PC-9 (cell line): ENCODE results near the gene LRRC55. TPM values are rescaled to one million over a fixed set of nuclear protein-coding genes. Genes with fewer than 3 reads are reported as not detected.

Experiments used
- BruUV-seq: library from RNA; stranded (reverse); fragments of 400-500 nt; replicated peaks from 2 replicates; lab custom pipeline; 2021; lab: Mats Ljungman, UMichigan
- CTCF ChIA-PET: fragments of 300-600 bp; sonication (Branson Sonifier 250); formaldehyde crosslinking; loops from one replicate; lab custom pipeline; 2022; ENCODE audit warnings: antibody characterized with exemption; lab: Charles Lee
- POLR2A ChIA-PET: fragments of 300-600 bp; sonication (Branson Sonifier 250); formaldehyde crosslinking; loops from one replicate; lab custom pipeline; 2022; ENCODE audit warnings: antibody characterized with exemption; ENCODE audit not compliant: unreplicated experiment; lab: Charles Lee
- DNase-seq, 2 experiments: peaks; one replicate each; pipeline versions ENCODE4 v3.0.0 to v3.0.0-alpha.2; 2015 to 2022; ENCODE audit warnings: mixed read lengths in 1 of 2
- H2AFZ ChIP-seq: fragments of 200-600 bp; sonication (generic); 2 replicates; pipeline ENCODE4 v1.8.1; 2017; ENCODE audit warnings: antibody characterized with exemption
- H3F3A ChIP-seq: fragments of 200-600 bp; sonication (generic); 2 replicates; pipeline ENCODE4 v1.8.1; 2017; ENCODE audit warnings: antibody characterized with exemption, mild to moderate bottlenecking, low read depth; ENCODE audit not compliant: insufficient read depth
- H3K27ac ChIP-seq: fragments of 200-600 bp; sonication (generic); 2 replicates; pipeline ENCODE4 v1.6.1; 2016; ENCODE audit warnings: mixed run types
- H3K27me3 ChIP-seq: fragments of 200-600 bp; sonication (generic); 2 replicates; pipeline ENCODE4 v1.6.1; 2016; ENCODE audit warnings: low read depth, mixed run types; ENCODE audit not compliant: insufficient read depth
- H3K36me3 ChIP-seq: fragments of 200-600 bp; sonication (generic); 2 replicates; pipeline ENCODE4 v1.6.1; 2016; ENCODE audit warnings: low read depth, mixed run types
- H3K4me1 ChIP-seq: fragments of 200-600 bp; sonication (generic); replicated peaks from 2 replicates; pipeline ENCODE4 v1.6.1; 2016; ENCODE audit warnings: mixed run types; ENCODE audit not compliant: insufficient read depth
- H3K4me2 ChIP-seq: fragments of 200-600 bp; sonication (generic); 2 replicates; pipeline ENCODE4 v1.6.1; 2017; ENCODE audit warnings: mixed run types
- H3K4me3 ChIP-seq: fragments of 200-600 bp; sonication (generic); 2 replicates; pipeline ENCODE4 v1.6.1; 2016; ENCODE audit warnings: mixed run types
- H3K79me2 ChIP-seq: fragments of 200-600 bp; sonication (generic); 2 replicates; pipeline ENCODE4 v1.6.1; 2017; ENCODE audit warnings: low read depth, mixed run types
- H3K9me2 ChIP-seq: fragments of 200-600 bp; sonication (generic); 2 replicates; pipeline ENCODE4 v1.8.1; 2017; ENCODE audit warnings: mild to moderate bottlenecking; ENCODE audit not compliant: insufficient read depth
- H3K9me3 ChIP-seq: fragments of 200-600 bp; sonication (generic); 2 replicates; pipeline ENCODE4 v1.8.1; 2016; ENCODE audit warnings: low read depth; ENCODE audit not compliant: insufficient read depth
- H4K20me1 ChIP-seq: fragments of 200-600 bp; sonication (generic); 2 replicates; pipeline ENCODE4 v1.8.1; 2017; ENCODE audit not compliant: insufficient read depth
- CTCF ChIP-seq: fragments of 200-600 bp; sonication (generic); conservative IDR thresholded peaks from 2 replicates; pipeline ENCODE4 v1.6.1; 2017; ENCODE audit warnings: mixed run types, antibody characterized with exemption, mild to moderate bottlenecking, moderate library complexity
- EZH2 ChIP-seq: fragments of 200-600 bp; sonication (generic); IDR thresholded peaks from 2 replicates; pipeline ENCODE4 v1.8.0; 2017; ENCODE audit warnings: antibody characterized with exemption, low read depth
- intact Hi-C: fragments of 100-400 bp; cut with micrococcal nuclease; formaldehyde crosslinking; loops from one replicate; pipeline ENCODE4 v1.10.0; 2022; ENCODE audit not compliant: unreplicated experiment
- total RNA-seq: library from RNA; stranded (reverse); gene quantifications from 2 replicates; pipeline ENCODE4 v1.2.3, GENCODE V29; 2021

LRRC55 gene
- total RNA-seq, 1 experiment from 2014 or later = not detected

- no peaks in the 10 kb centered on the region for H3K9me3 ChIP-seq
- no peak overlapping the region for H3K4me3 ChIP-seq
- BruUV-seq = no TSS peak
- ChIA-PET POLR2A (no interaction called here), CTCF (no interaction called here)
- no peaks in the 10 kb centered on the region for H3K36me3 ChIP-seq
- no peaks in the 10 kb centered on the region for H4K20me1 ChIP-seq
- H3F3A ChIP-seq = no peaks in the 10 kb centered on the region
- H3K4me1 ChIP-seq = no peaks in the 10 kb centered on the region
- no peak for DNase-seq
- TF ChIP-seq CTCF (no peak), EZH2 (no peak)
- no peaks in the 10 kb centered on the region for H3K27me3 ChIP-seq
- H2AFZ ChIP-seq = no peak overlapping the region
- intact Hi-C loops = no loop called here
- no peak overlapping the region for H3K27ac ChIP-seq
- no peaks in the 10 kb centered on the region for H3K9me2 ChIP-seq
- no peaks in the 10 kb centered on the region for H3K79me2 ChIP-seq
- H3K4me2 ChIP-seq = no peak overlapping the region
Observed at GRCh38 chr11:57148621-57149020, 33.1 kb upstream of the LRRC55 start.

- Histone ChIP-seq H3K9me2 (no peaks in the 10 kb centered on the region), H3K9me3 (no peaks in the 10 kb centered on the region), H3K36me3 (no peaks in the 10 kb centered on the region), H4K20me1 (no peaks in the 10 kb centered on the region), H3K79me2 (no peaks in the 10 kb centered on the region), H3F3A (no peaks in the 10 kb centered on the region), H3K27me3 (no peaks in the 10 kb centered on the region), H3K27ac (no peak overlapping the region), H3K4me3 (no peak overlapping the region), H2AFZ (no peak overlapping the region), H3K4me1 (peaks cover 8% of the 10 kb centered on the region), H3K4me2 (no peak overlapping the region)
- ChIA-PET CTCF (no interaction called here), POLR2A (no interaction called here)
- intact Hi-C loops = no loop called here
- no peak for DNase-seq
- TF ChIP-seq CTCF (no peak), EZH2 (no peak)
- BruUV-seq = no TSS peak
Observed at GRCh38 chr11:57150454-57150917, 31.3 kb upstream of the LRRC55 start.

- Histone ChIP-seq H3K27me3 (no peaks in the 10 kb centered on the region), H3K4me3 (no peak overlapping the region), H3K27ac (no peak overlapping the region), H3K9me2 (no peaks in the 10 kb centered on the region), H3K9me3 (no peaks in the 10 kb centered on the region), H3K4me2 (no peak overlapping the region), H4K20me1 (no peaks in the 10 kb centered on the region), H2AFZ (no peak overlapping the region), H3F3A (0 out of 2 replicates have a peak, but pooled peaks cover 2% of the 10 kb centered on the region), H3K4me1 (peaks cover 17% of the 10 kb centered on the region), H3K79me2 (no peaks in the 10 kb centered on the region), H3K36me3 (no peaks in the 10 kb centered on the region)
- DNase-seq = no peak
- POLR2A ChIA-PET = no interaction called here
- BruUV-seq = no TSS peak
- TF ChIP-seq CTCF = no peak
- no peak for TF ChIP-seq EZH2
- intact Hi-C loops = no loop called here
- CTCF ChIA-PET = no interaction called here
Observed at GRCh38 chr11:57152134-57152533, 29.6 kb upstream of the LRRC55 start.
